Inflammatory macrophage treated with lipopolysaccharide for 4 hours (primary cell): Measurements from ENCODE around the gene ADAMTS12.

Source experiments
- DNase-seq: peaks from one replicate; pipeline ENCODE4 v3.0.0-alpha.2; 2020

ADAMTS12 gene

GRCh38 chr5:33748754-33749153 lies 143.0 kb downstream of the ADAMTS12 start:
- DNase-seq, result no peak

GRCh38 chr5:33745101-33745770 lies 146.6 kb downstream of the ADAMTS12 start:
- DNase-seq, result no peak

- no peak for DNase-seq
Observed at GRCh38 chr5:33743099-33743498, 148.7 kb downstream of the ADAMTS12 start.

- DNase-seq, result no peak
Observed at GRCh38 chr5:33742181-33742580, 149.6 kb downstream of the ADAMTS12 start.

DNA sequence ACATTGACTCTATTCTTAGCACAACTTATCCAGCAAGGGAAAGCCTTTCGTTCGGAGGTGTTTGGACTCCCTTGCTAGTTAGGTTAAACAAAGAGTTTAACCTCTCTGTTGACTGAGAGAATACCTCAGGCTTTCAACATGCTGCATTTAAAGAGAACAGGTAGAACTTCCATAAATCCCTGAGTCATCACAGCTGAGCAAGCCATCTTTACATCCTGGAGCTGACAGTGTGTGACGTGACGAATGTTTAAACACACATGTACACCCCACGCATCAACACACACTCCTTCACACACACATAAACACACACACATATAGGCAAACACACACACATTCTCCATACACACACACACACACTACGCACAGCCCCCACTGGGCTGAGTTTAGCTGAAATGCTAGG lies 152.8 kb downstream of the ADAMTS12 start:
- DNase-seq, result no peak

GRCh38 chr5:33738097-33738496 lies 153.7 kb downstream of the ADAMTS12 start:
- no peak for DNase-seq

DNA sequence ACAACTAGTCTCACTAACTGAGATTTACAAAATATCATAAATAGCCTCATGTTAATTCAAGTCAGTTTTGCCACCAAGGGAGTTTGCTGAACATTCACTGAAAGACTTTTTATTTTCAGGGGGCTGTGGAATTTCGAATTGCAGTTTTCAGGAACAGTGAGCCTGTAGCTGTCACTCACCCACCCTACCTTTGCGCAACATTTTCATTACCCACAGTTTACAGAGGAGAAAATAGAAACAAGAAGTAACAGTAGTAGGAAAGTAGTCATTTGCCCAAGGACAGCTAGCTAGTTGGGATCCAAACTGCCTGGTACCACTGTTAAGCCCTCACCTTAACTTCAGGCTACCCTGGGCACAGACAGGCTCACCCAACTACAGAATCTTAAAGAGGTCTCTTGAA lies 154.1 kb downstream of the ADAMTS12 start:
- DNase-seq, result no peak

DNA sequence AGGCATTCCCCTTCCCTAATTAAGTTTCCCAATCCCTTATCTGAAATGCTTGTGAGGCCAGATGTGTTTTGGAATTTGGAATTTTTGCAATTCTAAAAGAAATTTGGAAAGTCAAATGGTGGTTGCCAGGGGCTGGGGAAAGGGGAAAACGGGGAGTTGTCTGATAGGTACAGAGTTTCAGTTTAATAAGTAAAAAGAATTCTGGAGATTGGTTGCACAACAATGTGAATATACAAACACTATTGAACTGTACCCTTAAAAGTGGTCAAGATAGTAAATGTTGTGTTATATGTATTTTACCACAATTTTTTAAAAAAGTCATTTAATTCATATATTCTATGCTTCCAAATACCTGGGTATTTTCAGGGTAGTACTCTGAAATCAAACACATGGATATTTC lies 154.5 kb downstream of the ADAMTS12 start:
- no peak for DNase-seq

- DNase-seq, result no peak
Observed at GRCh38 chr5:33736510-33736909, 155.3 kb downstream of the ADAMTS12 start.

GRCh38 chr5:33735072-33735471 lies 156.7 kb downstream of the ADAMTS12 start:
- no peak for DNase-seq

- no peak for DNase-seq
Observed at GRCh38 chr5:33734537-33734936, 157.3 kb downstream of the ADAMTS12 start.

DNA sequence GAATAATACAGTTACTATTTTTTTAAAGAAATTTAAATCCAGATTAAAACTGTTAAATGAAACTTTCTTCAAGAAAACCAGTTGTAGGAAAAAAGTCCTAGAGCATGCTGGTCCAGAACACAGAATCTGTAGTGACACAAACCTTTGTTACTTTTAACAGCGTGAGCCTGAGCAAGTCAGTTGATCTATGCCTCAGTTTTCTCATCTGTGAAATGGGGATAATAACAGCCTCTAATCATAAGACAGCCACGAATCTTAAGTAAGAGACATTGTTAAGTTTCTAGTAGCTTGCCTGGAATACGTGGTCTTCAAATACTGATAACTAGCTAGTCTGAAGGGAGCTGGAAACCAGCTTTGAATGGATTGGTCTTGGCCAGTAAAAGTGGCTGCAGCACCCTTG lies 158.6 kb downstream of the ADAMTS12 start:
- DNase-seq, result no peak

GRCh38 chr5:33726422-33727165 lies 165.2 kb downstream of the ADAMTS12 start:
- no peak for DNase-seq

- no peak for DNase-seq
Observed at GRCh38 chr5:33725806-33726205, 166.0 kb downstream of the ADAMTS12 start.

GRCh38 chr5:33721491-33722200 lies 170.1 kb downstream of the ADAMTS12 start:
- DNase-seq, result no peak

GRCh38 chr5:33720176-33720575 lies 171.6 kb downstream of the ADAMTS12 start:
- no peak for DNase-seq

DNA sequence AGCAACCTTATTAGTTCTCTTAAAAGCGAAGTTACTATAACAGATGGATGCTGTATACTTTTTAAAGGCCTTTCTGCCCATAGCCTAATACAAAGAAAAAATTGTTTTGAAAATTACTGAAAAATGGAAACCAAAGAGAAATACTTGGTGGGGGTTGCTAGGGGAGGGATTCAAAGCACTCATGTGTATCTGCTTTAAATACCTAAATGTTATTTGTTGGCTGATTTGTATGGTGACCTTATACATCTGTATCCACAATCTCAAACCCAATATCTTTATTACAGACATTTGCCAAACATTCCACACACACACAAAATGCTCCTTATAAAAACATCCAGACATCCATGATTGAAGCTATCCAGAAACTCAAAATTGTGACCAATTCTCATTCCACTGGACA lies 172.0 kb downstream of the ADAMTS12 start:
- DNase-seq, result no peak

DNA sequence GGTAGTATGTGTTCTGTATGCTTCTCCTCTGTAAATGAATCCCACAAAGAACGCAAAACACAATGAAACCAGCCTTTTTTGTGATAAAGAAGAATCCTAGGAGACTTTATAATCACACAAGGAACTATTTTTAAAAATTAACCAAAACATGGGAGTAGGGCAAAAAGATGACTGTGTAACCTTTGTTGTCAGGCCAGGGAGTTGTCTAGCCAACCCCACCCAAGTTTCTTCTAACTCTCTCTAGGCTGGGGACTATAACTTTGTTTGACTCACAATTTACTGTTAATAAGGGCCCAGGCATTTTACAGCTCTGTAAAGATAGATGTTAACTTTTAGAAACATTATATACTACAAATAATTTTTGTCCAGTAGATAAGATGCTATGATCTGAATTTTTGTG lies 176.1 kb downstream of the ADAMTS12 start:
- no peak for DNase-seq

- peak; percentile 21 for DNase-seq
Observed at GRCh38 chr5:33713136-33713765, 178.5 kb downstream of the ADAMTS12 start.

- no peak for DNase-seq
Observed at GRCh38 chr5:33712664-33713063, 179.1 kb downstream of the ADAMTS12 start.

DNA sequence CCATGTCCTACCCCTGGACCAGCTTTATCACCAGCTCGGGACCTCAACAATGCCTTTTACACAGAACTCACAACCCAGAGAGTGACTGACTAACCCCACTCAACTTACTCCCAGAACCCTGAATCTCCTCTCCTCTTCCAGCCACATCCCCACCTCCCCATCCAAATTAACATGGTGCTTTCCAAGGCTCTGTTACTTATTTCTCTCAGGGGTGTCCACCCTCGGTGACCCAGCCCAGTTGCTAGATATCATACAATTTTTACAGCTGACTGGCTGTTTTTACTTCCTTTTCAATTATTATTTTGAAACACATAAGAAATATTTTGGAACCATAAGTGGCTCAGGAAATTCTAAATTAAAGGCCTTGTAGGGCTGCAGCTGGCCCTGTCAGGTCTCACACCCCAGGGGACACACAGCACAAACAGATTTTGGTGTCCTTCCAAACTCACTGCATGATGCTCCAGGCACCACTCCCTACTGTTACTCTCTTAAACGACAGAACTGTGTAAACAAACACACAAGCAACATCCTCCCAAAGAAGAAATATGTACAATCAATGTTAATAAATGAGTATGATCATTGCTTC lies 180.6 kb downstream of the ADAMTS12 start:
- DNase-seq, result no peak

DNA sequence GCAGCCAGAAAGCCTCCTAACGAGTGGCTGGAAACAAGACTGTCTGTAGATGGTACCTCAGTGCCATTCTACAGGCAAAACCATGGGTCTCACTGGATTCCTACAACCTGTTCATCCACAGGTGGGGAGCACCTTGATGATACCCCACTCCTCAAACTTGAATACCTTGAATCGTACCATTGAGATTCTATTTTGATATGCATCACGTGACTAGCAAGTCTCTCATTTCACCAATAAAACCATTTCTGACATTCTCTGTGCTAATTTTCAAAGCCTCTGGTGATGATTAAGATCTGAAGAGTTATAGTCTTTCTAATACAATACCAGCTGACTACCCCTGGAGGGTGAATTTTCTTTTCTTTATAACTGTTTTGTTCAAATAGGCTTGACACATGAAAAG lies 188.9 kb downstream of the ADAMTS12 start:
- no peak for DNase-seq

GRCh38 chr5:33701951-33702350 lies 189.8 kb downstream of the ADAMTS12 start:
- DNase-seq, result no peak
